NCI-H1436 (cell line): ENCODE data around the gene RBFOX1.

Experiments
- DNase-seq: peaks from one replicate; lab custom pipeline; 2025; lab: John Stamatoyannopoulos, UW

The RBFOX1 gene

DNA sequence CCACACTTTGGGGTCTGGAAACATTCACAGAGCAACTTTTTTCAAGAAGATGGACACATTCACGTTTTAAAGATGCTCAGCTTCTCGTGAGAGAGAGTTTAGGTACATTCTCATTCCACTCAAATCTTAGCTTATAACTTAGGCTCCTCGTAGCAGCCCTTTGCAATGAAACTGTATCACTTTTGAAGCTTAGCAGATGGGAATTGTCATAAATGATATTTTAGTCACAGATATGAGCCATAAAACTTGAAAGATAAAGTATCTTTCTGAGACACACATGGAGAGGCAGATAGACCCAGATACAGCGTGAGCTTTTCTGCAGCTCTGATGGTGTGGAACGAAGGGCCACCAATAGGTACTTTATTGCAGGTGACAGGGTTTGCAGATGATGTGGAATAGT, 41.1 kb downstream of the RBFOX1 start:
- DNase-seq, result no peak

DNA sequence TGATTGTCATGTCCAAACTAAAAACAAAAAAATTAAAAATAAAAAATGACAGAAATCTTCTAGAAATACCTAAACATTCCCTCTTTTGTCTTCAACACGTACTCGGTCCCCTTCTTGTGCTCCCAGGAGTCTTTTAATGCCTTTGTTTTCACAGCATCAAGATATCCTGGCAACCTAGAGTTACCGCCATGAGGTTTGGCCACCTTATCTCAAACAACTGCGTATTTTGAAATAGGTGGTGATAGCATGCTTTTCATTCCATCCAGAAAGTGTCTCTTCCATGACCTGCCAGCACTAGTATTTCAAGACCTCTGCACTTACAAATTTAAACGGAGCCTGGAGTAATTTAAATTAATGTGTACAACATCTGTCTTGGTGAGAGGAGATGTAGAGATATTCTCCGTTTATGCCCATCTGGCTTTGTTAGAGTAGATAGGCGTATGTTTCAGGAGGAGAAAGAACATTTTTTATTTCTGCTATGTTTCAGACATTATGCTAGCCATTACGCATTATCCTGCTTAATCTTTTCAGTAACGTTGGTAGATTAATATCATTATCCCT, 42.0 kb downstream of the RBFOX1 start:
- no peak for DNase-seq

DNA sequence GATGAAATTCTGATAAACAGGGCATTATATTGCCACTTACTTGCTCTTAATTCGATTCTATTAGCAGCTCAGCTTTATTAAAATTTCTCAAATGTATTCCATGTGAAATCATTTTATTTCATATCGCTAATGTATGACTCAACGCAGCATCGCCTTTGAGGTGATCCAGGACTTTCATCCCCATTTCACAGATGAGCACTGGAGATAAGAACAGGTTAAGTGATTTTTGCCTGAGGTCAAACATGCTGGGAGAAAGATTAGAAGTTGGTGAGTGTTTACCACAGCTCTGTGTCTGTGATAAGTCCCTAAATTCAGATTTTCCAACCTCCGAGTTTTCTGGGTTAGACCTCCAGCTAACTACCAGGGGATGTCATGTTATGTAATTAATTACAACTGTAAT, 43.6 kb downstream of the RBFOX1 start:
- no peak for DNase-seq

DNA sequence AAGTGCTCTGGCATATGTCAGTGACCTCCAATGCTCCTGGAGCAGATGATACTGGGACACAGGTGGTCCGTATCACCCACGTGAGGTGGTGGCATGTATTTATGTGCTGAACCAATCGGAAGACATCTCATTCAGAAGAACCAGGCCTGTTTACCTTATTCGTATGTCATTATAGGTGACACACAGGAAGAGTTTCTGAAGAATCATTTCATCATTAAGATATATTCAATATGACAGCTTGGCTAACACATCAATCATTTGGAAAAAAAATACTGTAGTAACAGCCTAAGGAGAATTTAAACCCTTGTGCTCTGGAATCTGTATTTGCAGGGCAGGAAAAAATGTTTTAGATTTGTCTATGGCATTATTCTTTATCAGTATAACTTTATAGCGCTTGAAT, 44.6 kb downstream of the RBFOX1 start:
- no peak for DNase-seq

DNA sequence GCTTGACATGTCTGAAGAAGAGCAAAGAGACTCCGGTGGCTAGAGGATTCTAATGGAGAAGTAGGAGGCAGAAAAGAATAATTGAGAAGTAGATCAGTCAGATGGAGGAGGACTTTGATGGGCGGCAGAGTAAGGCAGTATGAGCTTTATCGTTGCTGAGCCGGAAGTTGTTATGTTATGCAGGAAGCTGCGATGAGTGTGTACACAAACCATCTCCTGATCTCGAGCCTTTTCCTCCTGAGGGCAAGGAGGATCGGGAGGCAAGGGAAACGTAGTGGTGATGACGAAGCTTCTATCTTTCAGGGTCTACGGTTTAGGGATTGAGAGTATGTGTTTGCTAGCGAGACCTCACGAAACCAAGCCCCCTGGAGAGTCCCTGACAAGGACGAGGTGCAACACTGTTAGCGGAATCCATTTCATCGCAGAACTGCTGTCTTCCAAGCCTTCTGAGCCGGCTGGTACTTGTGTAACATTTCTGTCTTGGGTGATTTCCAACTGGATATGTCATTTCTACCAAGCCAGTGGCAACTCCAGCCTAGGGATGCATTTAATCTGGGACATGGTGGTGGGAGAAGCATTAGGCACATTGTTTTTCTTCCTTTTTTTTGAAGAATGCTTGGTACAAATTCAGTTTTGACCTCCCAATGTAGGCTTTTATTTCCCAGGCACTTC, 45.5 kb downstream of the RBFOX1 start:
- DNase-seq, result no peak

DNA sequence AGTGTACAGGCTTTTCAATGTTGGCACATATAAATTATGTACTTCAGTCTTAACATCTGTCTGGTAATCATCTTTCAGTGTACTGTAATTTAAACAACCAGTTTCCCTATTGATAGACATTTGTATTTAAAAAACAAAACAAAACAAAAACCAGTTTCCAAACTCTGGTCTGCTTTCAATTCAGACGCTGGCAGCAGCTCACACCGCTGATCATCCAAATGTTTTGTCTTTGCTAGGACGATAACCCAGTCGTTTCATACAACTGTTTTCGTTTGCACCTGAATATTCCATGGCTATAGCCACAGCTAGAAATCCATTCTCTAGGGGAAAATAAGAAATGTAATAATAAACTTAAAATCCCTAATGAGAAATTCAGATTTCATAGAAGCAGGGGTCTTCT, 47.8 kb downstream of the RBFOX1 start:
- DNase-seq, result no peak

DNA sequence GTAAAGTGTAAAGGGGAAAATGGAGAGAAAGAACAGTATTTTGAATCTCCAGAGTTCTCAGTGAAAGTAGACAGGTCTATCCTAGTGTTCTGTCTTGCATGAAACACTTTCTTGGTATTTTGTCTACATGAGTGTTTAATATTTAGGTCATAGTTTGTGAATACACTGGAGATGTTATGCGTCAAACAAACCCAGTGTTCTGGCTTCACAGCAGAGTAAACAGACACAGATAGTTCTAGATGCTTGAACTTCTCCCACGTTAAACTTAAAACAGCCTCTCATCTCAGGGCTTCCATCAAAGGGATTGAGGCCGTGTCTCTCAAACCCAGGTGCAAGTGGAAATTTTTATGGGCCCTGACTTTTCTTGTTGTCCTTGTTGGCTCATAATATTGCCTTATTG, 48.3 kb downstream of the RBFOX1 start:
- no peak for DNase-seq

DNA sequence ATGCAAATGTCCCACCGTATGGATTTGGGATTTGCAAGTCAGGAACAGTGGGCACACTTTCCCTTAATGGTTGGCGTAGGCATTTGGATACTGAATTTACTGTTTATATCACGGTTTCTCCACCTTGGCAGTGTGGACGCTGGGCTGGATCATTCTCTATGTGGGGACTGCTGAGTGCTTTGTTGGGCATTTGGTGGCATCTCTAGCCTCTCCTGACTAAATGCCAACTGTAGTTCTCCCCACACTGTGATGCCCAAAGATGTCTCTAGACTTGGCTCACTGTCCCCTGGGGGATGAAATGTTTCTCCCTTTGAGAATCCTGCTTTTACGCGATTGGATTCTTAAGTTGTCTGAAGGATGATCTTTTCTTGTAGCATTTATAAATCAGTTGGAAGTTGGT, 49.0 kb downstream of the RBFOX1 start:
- no peak for DNase-seq

DNA sequence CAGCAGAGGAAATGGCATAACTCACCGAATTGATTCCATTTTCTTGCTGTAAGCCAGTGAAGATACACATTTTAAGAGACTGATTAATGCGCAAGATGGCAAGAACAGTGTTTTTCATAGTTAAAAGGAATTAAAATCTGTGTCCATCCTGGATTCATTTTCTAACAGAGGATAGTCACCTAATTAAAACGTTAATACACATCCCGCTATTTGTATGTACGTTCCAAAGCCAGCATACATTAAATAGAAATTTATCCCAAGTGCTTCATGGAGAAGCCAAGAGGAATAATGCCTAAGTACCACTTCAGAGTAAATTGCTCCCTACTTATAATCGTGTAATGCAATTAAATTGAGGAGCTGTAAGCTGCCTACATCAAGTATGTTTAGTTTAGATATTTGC, 49.9 kb downstream of the RBFOX1 start:
- peak; percentile 56 for DNase-seq

DNA sequence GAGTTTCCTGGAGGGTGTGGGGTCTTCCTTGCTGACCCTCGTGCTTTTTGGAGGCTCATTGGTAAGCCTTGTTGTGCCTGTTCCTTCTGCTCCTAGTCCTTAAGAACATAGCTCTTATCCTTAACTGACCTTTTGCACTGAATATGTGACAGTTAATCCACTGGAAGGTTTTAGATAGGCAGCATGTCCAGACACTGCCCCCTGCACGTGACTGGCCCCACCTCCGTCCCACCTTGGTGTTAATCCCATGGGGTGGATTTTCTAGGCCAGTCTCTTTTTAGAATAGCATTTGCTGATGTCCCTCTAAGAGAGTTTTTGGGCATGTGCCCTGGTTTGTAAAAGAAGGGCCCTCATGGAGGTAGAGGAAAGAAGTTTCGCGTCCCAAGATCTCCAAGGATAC, 58.3 kb downstream of the RBFOX1 start:
- DNase-seq, result no peak

DNA sequence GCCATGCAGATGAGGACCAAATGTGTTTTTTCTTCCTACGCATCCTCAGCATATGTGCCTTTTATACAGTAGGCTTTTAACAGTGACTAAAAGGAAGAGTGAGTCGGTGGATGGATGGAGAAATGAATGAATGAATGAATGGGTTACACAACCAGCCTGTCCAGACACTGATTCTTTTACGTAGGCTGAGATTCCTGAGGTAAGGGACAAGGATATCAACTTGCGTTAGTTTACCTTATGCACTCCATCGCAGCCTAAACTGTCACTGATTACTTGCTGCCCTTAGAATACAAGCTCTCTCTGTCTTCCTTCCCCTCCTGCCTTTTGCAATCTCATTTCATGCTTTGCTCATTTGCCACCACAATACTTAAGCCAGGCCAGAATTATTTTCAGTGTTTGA, 59.0 kb downstream of the RBFOX1 start:
- DNase-seq, result no peak

DNA sequence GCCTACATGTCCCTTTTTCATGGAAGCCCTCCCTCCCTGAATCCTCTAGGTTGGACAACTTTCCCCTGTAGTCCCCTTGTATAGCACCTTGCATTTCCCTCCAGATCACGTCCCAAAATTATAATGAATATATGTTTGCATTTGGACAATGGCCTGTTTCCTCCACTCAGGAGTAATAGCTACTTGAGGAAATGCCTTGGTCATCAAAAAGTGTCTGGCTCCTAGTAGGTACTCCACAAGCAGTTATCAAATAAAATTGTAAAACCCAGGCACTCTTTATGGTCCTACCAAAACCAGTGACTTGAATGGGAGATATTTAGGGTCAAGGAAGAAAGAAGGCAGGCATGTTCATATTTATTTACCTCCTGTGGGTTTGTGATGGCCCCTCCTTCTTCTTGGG, 59.6 kb downstream of the RBFOX1 start:
- no peak for DNase-seq

DNA sequence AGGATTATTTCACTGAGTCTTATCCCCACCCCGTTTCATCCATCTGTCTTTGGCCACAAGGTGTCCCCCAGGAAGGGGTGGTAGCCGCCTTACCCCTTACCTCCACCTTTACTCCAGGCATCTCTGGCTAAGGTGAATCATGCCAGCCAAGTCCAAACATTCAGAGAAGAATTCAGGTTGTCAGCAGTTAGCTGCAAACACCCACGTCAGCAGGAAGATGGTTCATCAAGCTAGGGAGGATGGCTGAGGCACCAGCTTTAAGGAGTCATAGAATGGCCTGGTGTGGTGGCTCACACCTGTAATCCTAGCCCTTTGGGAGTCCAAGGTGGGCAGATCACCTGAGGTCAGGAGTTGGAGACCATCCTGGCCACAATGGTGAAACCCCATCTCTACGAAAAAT, 61.0 kb downstream of the RBFOX1 start:
- no peak for DNase-seq

DNA sequence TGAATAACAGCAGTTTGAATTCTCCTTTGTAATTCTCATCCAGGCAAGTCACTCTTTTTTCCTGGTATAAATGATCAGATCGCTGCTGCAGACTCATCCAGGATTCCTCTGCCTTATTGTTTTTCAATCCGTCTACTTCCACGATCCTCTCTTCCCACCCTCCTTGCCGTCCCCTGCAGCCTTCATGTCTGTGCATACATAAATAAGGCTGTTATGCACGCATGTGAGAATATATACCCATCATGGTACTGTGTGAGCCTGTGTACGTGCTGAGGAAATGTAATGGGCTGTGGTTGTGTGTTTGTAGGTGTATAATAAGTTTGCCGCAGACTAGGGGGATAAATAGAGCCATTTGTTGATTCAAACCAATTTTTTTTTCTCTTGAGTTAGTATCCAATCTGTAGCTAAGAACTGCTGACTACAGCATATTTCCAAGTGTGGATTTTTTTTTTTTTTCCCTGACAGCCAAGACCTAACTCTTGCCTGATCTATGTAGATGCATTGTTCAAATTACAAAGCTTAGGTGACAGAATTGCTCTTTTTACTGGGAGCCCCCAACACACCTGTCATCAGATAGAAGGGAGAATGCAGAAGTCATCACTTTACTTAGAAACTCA, 62.2 kb downstream of the RBFOX1 start:
- no peak for DNase-seq

DNA sequence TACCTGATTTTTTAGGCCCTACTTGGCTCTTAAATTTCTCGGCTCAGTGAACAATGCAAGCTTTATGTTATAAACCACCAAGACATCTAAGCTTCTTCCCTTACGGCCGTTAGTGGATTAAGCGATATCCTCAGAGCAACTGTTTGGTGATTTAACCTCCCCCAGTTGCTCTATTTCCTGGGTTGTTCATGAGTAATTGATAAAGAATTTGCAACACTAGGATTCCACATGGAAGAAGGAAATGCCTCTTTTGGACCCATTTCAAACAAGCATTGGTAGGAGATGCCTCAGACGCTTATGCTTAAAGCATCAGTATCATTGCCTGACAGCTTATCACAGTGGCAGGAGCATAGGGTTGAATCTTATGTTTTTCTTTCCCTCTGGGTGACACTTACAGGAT, 65.3 kb downstream of the RBFOX1 start:
- no peak for DNase-seq

DNA sequence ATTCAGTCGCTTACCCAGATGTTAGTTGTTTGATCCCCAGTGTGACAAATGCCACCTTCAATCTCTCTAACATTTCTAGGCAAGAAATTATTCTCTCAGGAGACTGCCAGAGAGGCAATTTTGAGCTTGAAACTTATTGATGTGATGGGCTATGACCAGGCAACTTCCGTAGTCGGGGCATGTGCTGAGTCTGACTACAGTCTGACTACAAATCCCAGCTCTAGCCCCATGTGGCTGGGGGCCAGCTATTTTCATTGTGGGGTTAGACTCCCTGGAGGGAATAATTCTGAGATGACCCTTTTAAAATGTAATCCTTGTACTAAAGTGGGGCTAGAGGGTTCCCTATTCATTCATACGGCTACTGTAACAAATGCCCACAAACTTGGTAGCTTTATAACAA, 65.9 kb downstream of the RBFOX1 start:
- no peak for DNase-seq

DNA sequence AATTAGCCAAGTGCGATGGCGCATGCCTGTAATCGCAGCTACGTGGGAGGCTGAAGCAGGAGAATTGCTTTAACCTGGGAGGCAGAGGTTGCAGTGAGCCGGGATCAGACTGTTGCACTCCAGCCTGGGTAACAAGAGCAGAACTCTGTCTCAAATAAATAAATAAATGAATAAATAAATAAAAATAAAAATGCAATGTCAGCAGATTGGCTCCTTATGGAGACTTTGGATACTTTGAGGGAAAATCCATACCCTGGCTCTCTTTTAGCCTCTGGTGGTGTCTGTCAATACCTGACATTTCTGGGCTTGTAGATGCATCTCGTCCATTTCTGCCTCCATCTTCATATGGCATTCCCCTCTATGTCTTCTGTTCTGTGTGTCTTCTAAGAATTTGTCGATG, 66.7 kb downstream of the RBFOX1 start:
- DNase-seq, result no peak

DNA sequence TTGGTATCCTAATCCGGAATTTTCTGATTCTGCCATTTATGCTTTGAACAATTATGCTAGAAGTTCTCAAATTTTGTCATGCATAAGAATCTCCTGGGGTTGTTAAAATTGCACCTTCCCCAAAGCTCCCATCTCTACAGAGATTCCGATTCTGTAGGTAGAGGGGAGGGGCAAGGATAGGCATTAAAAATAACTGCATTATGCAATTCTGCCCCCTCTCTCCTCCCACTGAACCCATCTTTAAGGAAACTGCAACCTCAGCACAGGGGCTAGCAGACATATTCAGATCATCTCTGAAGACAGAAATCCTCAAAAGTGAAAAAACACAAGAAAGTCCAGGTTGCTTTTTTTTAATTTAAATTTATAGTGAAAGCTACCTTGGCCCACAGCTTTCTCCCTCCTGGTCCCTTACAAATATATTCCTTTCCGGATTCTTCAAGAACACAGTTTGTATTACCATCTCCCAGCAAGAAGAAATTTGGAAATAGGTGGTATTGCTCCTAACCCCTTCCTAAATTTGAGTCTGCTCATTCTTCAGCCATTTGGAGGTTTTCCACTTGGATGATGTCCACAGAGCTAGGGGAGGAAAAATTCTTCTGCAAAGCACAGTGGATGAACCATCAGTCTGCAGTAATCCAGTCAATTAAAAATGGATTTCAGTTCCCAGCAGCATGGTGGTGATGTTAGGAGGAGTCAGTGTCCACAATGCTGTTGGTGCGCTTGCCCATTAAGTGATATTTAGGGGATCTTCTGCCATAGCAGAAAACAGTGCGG, 67.7 kb downstream of the RBFOX1 start:
- DNase-seq, result no peak

DNA sequence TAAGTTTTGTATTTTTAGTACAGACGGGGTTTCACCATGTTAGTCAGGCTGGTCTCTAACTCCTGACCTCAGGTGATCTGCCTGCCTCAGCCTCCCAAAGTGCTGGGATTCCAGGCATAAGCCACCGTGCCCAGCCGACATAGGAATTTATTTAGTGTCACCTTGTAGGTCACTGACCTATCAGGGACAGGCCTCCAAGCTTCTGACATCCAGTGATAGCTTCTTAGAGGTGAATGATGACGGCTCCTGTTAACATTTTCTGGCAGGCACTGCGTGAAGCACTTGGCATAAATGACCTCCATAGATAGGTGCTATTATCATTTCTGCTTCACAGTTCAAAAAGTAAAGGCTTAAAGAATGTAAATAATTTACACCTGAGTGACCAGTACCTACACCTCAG, 71.6 kb downstream of the RBFOX1 start:
- DNase-seq, result no peak

DNA sequence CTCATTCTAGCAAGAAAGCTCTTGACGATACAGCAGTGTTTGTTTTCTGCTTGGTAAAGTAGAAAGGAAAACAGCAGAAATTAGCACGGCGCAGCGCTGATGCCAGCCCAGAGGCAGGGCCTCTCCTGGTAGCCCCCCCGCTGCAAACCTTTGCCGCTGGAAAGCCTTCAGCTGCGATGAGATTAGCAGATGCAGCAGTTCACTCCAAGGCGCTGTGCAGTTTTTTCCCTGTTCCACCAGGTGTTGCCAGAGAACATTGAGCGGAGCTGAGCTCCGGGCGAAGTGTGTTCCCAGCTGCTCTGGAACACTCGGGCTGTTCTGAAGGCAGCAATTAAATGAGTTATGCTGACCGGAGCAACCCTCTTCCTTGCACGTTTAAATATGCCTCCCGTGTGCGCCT, 72.5 kb downstream of the RBFOX1 start:
- DNase-seq, result peak; percentile 79

DNA sequence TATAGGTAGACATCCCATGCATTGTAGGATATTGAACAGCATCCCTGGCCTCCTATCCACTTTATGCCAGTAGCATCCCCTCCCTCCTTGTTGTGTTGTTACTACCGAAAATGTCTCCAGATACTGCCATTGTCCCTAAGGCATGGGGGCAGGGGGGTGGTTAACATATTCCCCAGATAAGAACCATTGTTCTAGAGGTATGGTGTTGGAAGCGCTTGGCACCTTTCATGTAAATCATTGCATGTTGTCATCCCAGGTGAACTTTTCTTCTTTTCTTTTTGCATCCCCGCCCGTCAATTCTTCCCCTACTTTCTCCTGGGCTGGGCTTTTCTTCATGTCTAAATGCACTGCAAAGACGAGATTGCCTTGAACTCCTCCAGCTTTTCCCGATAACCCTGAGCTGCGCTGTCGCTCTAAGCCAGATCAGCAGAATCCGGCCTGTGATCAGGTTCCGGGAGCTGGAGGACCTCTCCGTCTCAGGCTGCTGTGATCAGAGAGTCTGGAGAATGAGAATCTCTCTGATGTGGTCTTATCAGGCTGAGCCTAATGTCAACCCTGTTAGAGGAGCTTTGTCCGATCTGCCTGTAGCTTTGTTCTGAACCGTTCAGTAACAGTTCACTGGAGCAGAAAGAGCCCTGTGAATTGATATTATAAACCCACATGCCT, 76.2 kb downstream of the RBFOX1 start:
- no peak for DNase-seq

DNA sequence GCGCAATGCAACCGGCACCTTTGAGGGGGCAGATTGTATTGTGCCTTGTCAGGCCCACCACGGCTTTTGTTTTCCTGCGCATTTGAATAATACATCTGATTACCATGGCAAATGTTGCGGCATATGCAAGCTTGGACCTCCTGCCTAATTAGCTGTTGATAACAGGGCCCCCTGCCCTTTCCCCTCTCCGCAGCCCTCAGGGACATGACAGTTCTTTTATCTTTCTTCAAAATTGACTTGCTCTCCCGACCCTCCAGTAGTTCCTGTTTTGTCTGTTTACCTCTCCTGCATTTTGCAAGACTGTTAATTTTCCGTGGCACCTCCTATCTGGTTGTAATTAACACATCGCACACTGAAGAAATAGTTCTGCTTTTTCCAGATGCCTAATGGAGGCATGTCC, 86.8 kb downstream of the RBFOX1 start:
- no peak for DNase-seq

DNA sequence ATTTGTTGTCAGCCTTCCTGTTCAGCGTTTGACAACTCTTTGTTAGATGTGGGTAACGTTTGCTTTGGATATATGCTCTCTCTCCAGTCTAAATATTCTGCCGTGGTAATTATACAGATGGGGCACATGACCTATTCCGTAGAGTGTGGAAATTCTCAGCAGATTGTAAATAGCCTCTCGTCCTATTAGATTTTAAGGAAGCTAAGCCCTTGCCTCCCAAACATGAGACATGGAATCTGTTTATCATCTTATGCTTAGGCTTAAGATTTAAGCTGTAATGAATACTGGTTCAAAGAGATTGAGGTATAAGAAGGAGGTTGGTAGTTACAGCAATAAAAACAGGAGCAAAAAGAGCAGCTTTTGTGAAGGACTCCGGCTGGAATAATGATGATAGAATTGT, 87.4 kb downstream of the RBFOX1 start:
- no peak for DNase-seq
